Chondrocyte (in vitro differentiated cells): ENCODE measurements around the gene PYCR2. TPM values are rescaled to one million over a fixed set of nuclear protein-coding genes. Genes with fewer than 3 reads are reported as not detected.

Source experiments
- DNase-seq: peaks from one replicate; pipeline ENCODE4 v3.0.0; 2021; ENCODE audit warnings: mixed read lengths, low spot score
- H3K27ac Mint-ChIP-seq: one replicate; pipeline ENCODE4 v1.8.0; 2021; ENCODE audit warnings: mild to moderate bottlenecking, moderate library complexity, mixed read lengths; ENCODE audit not compliant: unreplicated experiment
- H3K27me3 Mint-ChIP-seq: 2 replicates; pipeline ENCODE4 v1.8.0; 2021; ENCODE audit warnings: low read depth, mixed read lengths
- H3K36me3 Mint-ChIP-seq: 2 replicates; pipeline ENCODE4 v1.8.0; 2021; ENCODE audit warnings: low read depth, mixed read lengths
- H3K4me1 Mint-ChIP-seq: 2 replicates; pipeline ENCODE4 v1.8.0; 2021; ENCODE audit warnings: low read depth, mild to moderate bottlenecking, mixed read lengths
- H3K4me3 Mint-ChIP-seq: one replicate; pipeline ENCODE4 v1.8.0; 2021; ENCODE audit warnings: mild to moderate bottlenecking, moderate library complexity, mixed read lengths; ENCODE audit not compliant: unreplicated experiment
- H3K9me3 Mint-ChIP-seq: 2 replicates; pipeline ENCODE4 v1.8.0; 2021; ENCODE audit warnings: low read depth, mixed read lengths
- CTCF ChIP-seq: fragments of 200-600 bp; sonication (generic); IDR thresholded peaks from 2 replicates; pipeline ENCODE4 v1.5.0; 2021; ENCODE audit warnings: antibody characterized with exemption, mild to moderate bottlenecking, moderate library complexity
- total RNA-seq: library from RNA; stranded (reverse); gene quantifications from 3 replicates; pipeline ENCODE4 v1.2.1, GENCODE V29; 2021

PYCR2 gene
- total RNA-seq, 1 donor from 2014 or later, result 43.4 TPM

- Mint-ChIP-seq H3K27ac (peak overlapping the region; percentile 37), H3K36me3 (no peaks in the 10 kb centered on the region), H3K27me3 (peaks cover 6% of the 10 kb centered on the region), H3K9me3 (no peaks in the 10 kb centered on the region), H3K4me3 (no peak overlapping the region), H3K4me1 (no peaks in the 10 kb centered on the region)
- TF ChIP-seq CTCF, result no peak
- DNase-seq, result no peak
Measured at GRCh38 chr1:225963735-225964530, 39.9 kb upstream of the PYCR2 start.

DNA sequence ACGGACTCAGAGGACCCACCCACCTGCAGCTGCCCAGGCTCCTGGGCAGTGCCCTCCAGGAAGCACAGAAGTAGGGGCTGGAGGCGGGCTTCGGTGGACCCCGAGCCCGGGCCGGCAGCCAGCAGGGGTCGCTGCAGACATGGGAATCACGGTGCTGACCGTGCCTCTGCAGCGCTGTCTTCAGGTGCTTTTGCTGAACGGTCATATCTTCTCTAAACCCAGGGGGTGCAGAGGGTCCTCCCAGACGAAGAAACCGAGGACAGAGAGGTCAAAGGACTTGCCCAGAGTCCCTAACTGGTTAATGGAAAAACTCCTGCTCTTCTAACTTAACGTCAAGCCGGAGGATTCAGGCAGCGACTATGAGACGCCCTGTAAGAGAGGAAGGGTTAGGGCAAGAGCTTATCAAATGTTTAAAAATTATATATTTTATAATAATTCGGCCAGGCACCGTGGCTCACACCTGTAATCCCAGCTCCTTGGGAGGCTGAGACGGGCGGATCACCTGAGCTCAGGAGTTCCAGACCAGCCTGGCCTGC is 38.5 kb upstream of the PYCR2 start:
- Mint-ChIP-seq H3K27ac (no peak overlapping the region), H3K4me1 (no peaks in the 10 kb centered on the region), H3K4me3 (no peak overlapping the region), H3K9me3 (no peaks in the 10 kb centered on the region), H3K36me3 (no peaks in the 10 kb centered on the region), H3K27me3 (peaks cover 6% of the 10 kb centered on the region)
- peak; percentile 73 for TF ChIP-seq CTCF
- no peak for DNase-seq

GRCh38 chr1:225961659-225962439 is 37.8 kb upstream of the PYCR2 start:
- Mint-ChIP-seq H3K36me3 (no peaks in the 10 kb centered on the region), H3K4me3 (no peak overlapping the region), H3K9me3 (no peaks in the 10 kb centered on the region), H3K27ac (no peak overlapping the region), H3K27me3 (peaks cover 6% of the 10 kb centered on the region), H3K4me1 (no peaks in the 10 kb centered on the region)
- DNase-seq, result no peak
- TF ChIP-seq CTCF, result no peak

DNA sequence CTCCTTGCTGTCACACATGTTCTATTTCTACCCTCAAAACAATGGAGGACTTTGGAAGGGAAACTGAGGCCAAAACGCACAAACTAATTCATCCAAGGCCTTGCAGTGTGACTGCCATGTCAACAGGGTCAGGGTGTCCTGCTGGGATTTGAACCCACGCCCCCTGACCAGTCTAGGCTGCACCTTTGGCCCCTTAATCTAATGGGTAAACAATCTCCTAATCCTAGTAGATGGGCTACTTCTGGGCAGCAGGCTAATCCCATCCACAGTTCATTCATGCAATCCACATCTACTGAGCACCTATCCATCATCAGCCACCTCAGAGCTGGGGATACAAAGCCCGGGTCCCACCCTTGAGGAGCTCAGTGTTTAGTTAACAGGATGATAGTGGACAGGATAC is 34.0 kb upstream of the PYCR2 start:
- Mint-ChIP-seq H3K27me3 (peaks cover 11% of the 10 kb centered on the region), H3K27ac (no peak overlapping the region), H3K4me1 (no peaks in the 10 kb centered on the region)

More for the DNA sequence above, 34.0 kb upstream of the PYCR2 start:
- DNase-seq, result no peak
- Mint-ChIP-seq H3K4me3 (no peak overlapping the region), H3K9me3 (no peaks in the 10 kb centered on the region), H3K36me3 (no peaks in the 10 kb centered on the region)
- TF ChIP-seq CTCF, result no peak
